Astrocyte of the cerebellum (primary cell): Measurements from ENCODE around the gene ARHGEF25.
"Not testable (repeated sequence)": the region's sequence is repeated elsewhere in the genome, so short reads cannot be mapped to it uniquely, and the experiment has no call there.

Experiments
- DNase-seq: peaks from one replicate; pipeline ENCODE4 v3.0.0-alpha.2; 2011; ENCODE audit warnings: low read depth
- H3K4me3 ChIP-seq: 2 replicates; pipeline ENCODE4 v1.5.1; 2011; ENCODE audit warnings: mild to moderate bottlenecking, low read depth, low read length, moderate library complexity
- CTCF ChIP-seq: IDR thresholded peaks from 2 replicates; pipeline ENCODE4 v1.5.1; 2012; ENCODE audit warnings: low read length, low read depth, moderate library complexity, mild to moderate bottlenecking; ENCODE audit errors: missing control alignments
- in situ Hi-C: cut with HindIII; loops from 2 replicates; pipeline ENCODE4 v1.10.0; 2017; ENCODE audit warnings: low sequenced_read_pairs

ARHGEF25 gene

GRCh38 chr12:57584690-57585089, 26.5 kb upstream of the ARHGEF25 start:
- in situ Hi-C loops: loop anchor here (5.0 kb wide), 1 partner anchor 43 kb away; no protein-coding TSS in a partner anchor
- TF ChIP-seq CTCF: no peak
- DNase-seq: no peak
- no peak overlapping the region for H3K4me3 ChIP-seq

GRCh38 chr12:57585156-57585555, 26.1 kb upstream of the ARHGEF25 start:
- no peak overlapping the region for H3K4me3 ChIP-seq
- no peak for DNase-seq
- no peak for TF ChIP-seq CTCF
- in situ Hi-C loops: loop anchor here (5.0 kb wide), 1 partner anchor 42 kb away; no protein-coding TSS in a partner anchor

GRCh38 chr12:57586128-57586527, 25.1 kb upstream of the ARHGEF25 start:
- no peak for TF ChIP-seq CTCF
- DNase-seq: no peak
- no peak overlapping the region for H3K4me3 ChIP-seq
- in situ Hi-C loops: loop anchor here (5.0 kb wide), 1 partner anchor 41 kb away; no protein-coding TSS in a partner anchor

- DNase-seq: no peak
- in situ Hi-C loops: loop anchor here (5.0 kb wide), 1 partner anchor 40 kb away; no protein-coding TSS in a partner anchor
- no peak overlapping the region for H3K4me3 ChIP-seq
- TF ChIP-seq CTCF: no peak
These were observed 24.3 kb upstream of the ARHGEF25 start for GRCh38 chr12:57586832-57587429.

- in situ Hi-C loops: loop anchor here (5.0 kb wide), 1 partner anchor 38 kb away; no protein-coding TSS in a partner anchor
- DNase-seq: not testable (repeated sequence)
These were observed 22.2 kb upstream of the ARHGEF25 start for GRCh38 chr12:57588951-57589610.

GRCh38 chr12:57590479-57590863, 20.8 kb upstream of the ARHGEF25 start:
- DNase-seq: no peak
- in situ Hi-C loops: no loop called here
- TF ChIP-seq CTCF: no peak
- peak overlapping the region; percentile 83 for H3K4me3 ChIP-seq

More at GRCh38 chr12:57588951-57589610, 22.2 kb upstream of the ARHGEF25 start:
- not testable (repeated sequence) for H3K4me3 ChIP-seq
